Gastrocnemius medialis (tissue), 4 donors: ENCODE results near the gene PNMA8A.

ENCODE experiments used
- POLR2A ChIP-seq, 2 donors: fragments of 450-650 bp; IDR thresholded peaks; one replicate each; pipeline ENCODE4 v1.6.1; 2017; ENCODE audit warnings: antibody characterized with exemption in 2 of 2, mild to moderate bottlenecking in 2 of 2, moderate library complexity in 2 of 2
- TF ChIP-seq, protein P1 (sequence below), 5 experiments: fragments of 450-650 bp in 3 of 5; fragments of 200-600 bp in 2 of 5; sonication (generic) in 2 of 5; IDR thresholded peaks in 4 of 5; conservative IDR thresholded peaks in 1 of 5; 1 replicate in 4 of 5; 2 replicates in 1 of 5; pipeline ENCODE4 v1.5.1; 2016 to 2019; ENCODE audit warnings: antibody characterized with exemption in 5 of 5, mild to moderate bottlenecking in 3 of 5, moderate library complexity in 3 of 5

DNA sequence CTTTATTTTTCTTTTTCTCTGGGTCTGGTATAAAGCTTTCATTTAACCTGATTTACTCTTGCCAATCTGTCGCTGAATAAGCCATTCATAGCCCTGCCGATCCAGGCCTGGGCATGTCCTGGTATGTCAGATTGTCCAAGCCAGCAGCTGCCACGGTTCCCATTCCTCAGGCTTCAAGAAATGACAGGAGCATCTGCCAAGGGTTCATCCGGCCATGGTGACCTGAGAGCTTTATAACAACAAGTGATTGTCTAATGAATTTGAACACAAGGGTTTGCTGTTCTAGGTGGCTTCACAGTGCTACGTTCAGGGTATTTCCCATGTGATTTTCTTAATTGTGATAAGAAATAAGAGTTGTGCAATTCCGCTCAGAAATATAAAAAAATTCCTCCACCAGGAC, 20.0 kb downstream of the PNMA8A start:
- TF ChIP-seq, protein P1, sequence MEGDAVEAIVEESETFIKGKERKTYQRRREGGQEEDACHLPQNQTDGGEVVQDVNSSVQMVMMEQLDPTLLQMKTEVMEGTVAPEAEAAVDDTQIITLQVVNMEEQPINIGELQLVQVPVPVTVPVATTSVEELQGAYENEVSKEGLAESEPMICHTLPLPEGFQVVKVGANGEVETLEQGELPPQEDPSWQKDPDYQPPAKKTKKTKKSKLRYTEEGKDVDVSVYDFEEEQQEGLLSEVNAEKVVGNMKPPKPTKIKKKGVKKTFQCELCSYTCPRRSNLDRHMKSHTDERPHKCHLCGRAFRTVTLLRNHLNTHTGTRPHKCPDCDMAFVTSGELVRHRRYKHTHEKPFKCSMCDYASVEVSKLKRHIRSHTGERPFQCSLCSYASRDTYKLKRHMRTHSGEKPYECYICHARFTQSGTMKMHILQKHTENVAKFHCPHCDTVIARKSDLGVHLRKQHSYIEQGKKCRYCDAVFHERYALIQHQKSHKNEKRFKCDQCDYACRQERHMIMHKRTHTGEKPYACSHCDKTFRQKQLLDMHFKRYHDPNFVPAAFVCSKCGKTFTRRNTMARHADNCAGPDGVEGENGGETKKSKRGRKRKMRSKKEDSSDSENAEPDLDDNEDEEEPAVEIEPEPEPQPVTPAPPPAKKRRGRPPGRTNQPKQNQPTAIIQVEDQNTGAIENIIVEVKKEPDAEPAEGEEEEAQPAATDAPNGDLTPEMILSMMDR (IDR thresholded peaks at IDR 0.05 in 4 of 5, conservative IDR thresholded peaks at IDR 0.05 in 1 of 5): no peak
- TF ChIP-seq POLR2A (IDR thresholded peaks at IDR 0.05): no peak
